GM12878 (cell line): ENCODE measurements around the gene CBX8. TPM values are rescaled to one million over a fixed set of nuclear protein-coding genes. Genes with fewer than 3 reads are reported as not detected.

ENCODE experiments used
- ATAC-seq: fragments of 200-7000 bp; cut with Tn5 transposase; 3 replicates; pipeline ENCODE4 v1.9.1; 2020; ENCODE audit warnings: mild to moderate bottlenecking, moderate library complexity
- BruUV-seq: library from RNA; stranded (reverse); fragments of 400-500 nt; replicated peaks from 2 replicates; lab custom pipeline; 2021; lab: Mats Ljungman, UMichigan
- CTCF ChIA-PET: fragments of 300-600 bp; sonication (Branson Sonifier 250); formaldehyde crosslinking; extraction: SDS; loops from one replicate; lab custom pipeline; 2021; ENCODE audit warnings: inconsistent platforms; lab: Yijun Ruan, JAX
- POLR2A ChIA-PET: fragments of 350-600 bp; formaldehyde crosslinking; extraction: SDS; loops from one replicate; lab custom pipeline; 2021; ENCODE audit warnings: inconsistent platforms; lab: Charles Lee
- RAD21 ChIA-PET: fragments of 300-600 bp; sonication (Branson Sonifier 250); formaldehyde crosslinking; loops from one replicate; lab custom pipeline; 2023; ENCODE audit warnings: antibody characterized with exemption; ENCODE audit not compliant: unreplicated experiment; lab: Charles Lee
- SMC1A ChIA-PET: fragments of 300-600 bp; sonication (Branson Sonifier 250); formaldehyde crosslinking; loops from one replicate; lab custom pipeline; 2023; ENCODE audit not compliant: unreplicated experiment, uncharacterized antibody; lab: Charles Lee
- DNase-seq: peaks from one replicate; pipeline ENCODE4 v3.0.0-alpha.2; 2011; ENCODE audit warnings: low read depth, low spot score
- FAIRE-seq: peaks from 3 replicates; lab custom pipeline; 2011; peaks lifted over from hg19 to GRCh38; lab: Jason Lieb, UNC
- H2AFZ ChIP-seq: 2 replicates; pipeline ENCODE4 v1.6.0; 2011; ENCODE audit warnings: low read depth, low read length, control low read depth; ENCODE audit not compliant: control insufficient read depth
- H3K27ac ChIP-seq: 2 replicates; pipeline ENCODE4 v1.5.1; 2011; ENCODE audit warnings: control low read depth; ENCODE audit not compliant: control insufficient read depth, insufficient read depth
- H3K27me3 ChIP-seq, 2 experiments: replicated peaks in 1 of 2; 2 replicates each; pipeline versions ENCODE4 v1.6.0 to v1.6.1; 2011; ENCODE audit warnings: low read length in 1 of 2; ENCODE audit not compliant: control insufficient read depth in 2 of 2, insufficient read depth in 2 of 2
- H3K36me3 ChIP-seq, 2 experiments: 2 replicates each; pipeline ENCODE4 v1.5.1; 2011; ENCODE audit warnings: low read length in 1 of 2; ENCODE audit not compliant: control insufficient read depth in 2 of 2, insufficient read depth in 2 of 2
- H3K4me1 ChIP-seq: 2 replicates; pipeline ENCODE4 v1.6.1; 2011; ENCODE audit warnings: mild to moderate bottlenecking, low read length, moderate library complexity, mixed read lengths; ENCODE audit not compliant: control insufficient read depth, insufficient read depth
- H3K4me2 ChIP-seq: 2 replicates; pipeline ENCODE4 v1.6.0; 2011; ENCODE audit warnings: control low read depth; ENCODE audit not compliant: control insufficient read depth, insufficient read depth
- H3K4me3 ChIP-seq: fragments of 200-600 bp; sonication (generic); 2 replicates; pipeline ENCODE4 v1.5.1; 2016
- H3K79me2 ChIP-seq: 2 replicates; pipeline ENCODE4 v1.6.0; 2011; ENCODE audit warnings: low read length; ENCODE audit not compliant: control insufficient read depth, insufficient read depth
- H3K9ac ChIP-seq: 2 replicates; pipeline ENCODE4 v1.8.0; 2011; ENCODE audit warnings: low read length, control low read depth, mixed read lengths; ENCODE audit not compliant: control insufficient read depth, insufficient read depth
- H3K9me3 ChIP-seq: replicated peaks from 3 replicates; pipeline ENCODE4 v1.5.1; 2011; ENCODE audit warnings: mild to moderate bottlenecking, low read length; ENCODE audit not compliant: control insufficient read depth, insufficient read depth
- H4K20me1 ChIP-seq: 2 replicates; pipeline ENCODE4 v1.6.0; 2011; ENCODE audit not compliant: control insufficient read depth, insufficient read depth
- ATF7 ChIP-seq: fragments of 450-650 bp; IDR thresholded peaks from 2 replicates; pipeline ENCODE4 v1.6.1; 2016; ENCODE audit warnings: low read depth, mild to moderate bottlenecking
- CEBPB ChIP-seq, 2 experiments: fragments of 150-350 bp in 1 of 2; IDR thresholded peaks; 2 replicates each; pipeline ENCODE4 v1.6.1; 2012 to 2014; ENCODE audit warnings: low read depth in 2 of 2, low read length in 2 of 2, borderline replicate concordance in 1 of 2, inconsistent platforms in 1 of 2
- CTCF ChIP-seq, 3 experiments: IDR thresholded peaks in 2 of 3; conservative IDR thresholded peaks in 1 of 3; 2 replicates each; pipeline ENCODE4 v1.5.1; 2011; ENCODE audit warnings: low read depth in 3 of 3, low read length in 3 of 3, mild to moderate bottlenecking in 3 of 3, control low read depth in 2 of 3, moderate library complexity in 2 of 3, inconsistent platforms in 1 of 3, mixed read lengths in 1 of 3; ENCODE audit not compliant: control insufficient read depth in 2 of 3, insufficient read depth in 1 of 3; ENCODE audit errors: extremely low read depth in 1 of 3
- ETV6 ChIP-seq, 2 experiments: fragments of 450-650 bp in 1 of 2; IDR thresholded peaks in 1 of 2; conservative IDR thresholded peaks in 1 of 2; 2 replicates each; pipeline ENCODE4 v1.6.1; 2014; ENCODE audit warnings: antibody characterized with exemption in 1 of 2, borderline replicate concordance in 1 of 2, low read depth in 1 of 2, mild to moderate bottlenecking in 1 of 2, moderate library complexity in 1 of 2
- TCF3 ChIP-seq: IDR thresholded peaks from 2 replicates; pipeline ENCODE4 v1.6.1; 2012; ENCODE audit warnings: low read depth, mild to moderate bottlenecking, low read length, borderline replicate concordance; ENCODE audit not compliant: insufficient read depth
- WGBS: methylation state at CpG from one replicate; pipeline ENCODE4 v1.1.6; 2016; ENCODE audit warnings: low lambda C conversion rate; ENCODE audit not compliant: insufficient replicate concordance, insufficient coverage; ENCODE audit errors: missing lambda C conversion rate; 5-methylcytosine and 5-hydroxymethylcytosine counted together
- in situ Hi-C: fragments of 300-500 bp; cut with MboI; formaldehyde crosslinking; loops from 9 replicates; pipeline ENCODE4 v1.14.3; 2018; ENCODE audit warnings: mixed read lengths
- intact Hi-C: fragments of 100-400 bp; cut with micrococcal nuclease; formaldehyde crosslinking; loops from one replicate; pipeline ENCODE4 v1.14.2; 2022; ENCODE audit not compliant: unreplicated experiment
- polyA plus RNA-seq, 11 experiments: library from polyadenylated mRNA; depleted of rRNA in 4 of 11; unstranded in 6 of 11; stranded (reverse) in 5 of 11; fragments of >200 nt; fragmentation: Nextera tagmentation in 4 of 11; fragmentation: Illumina TruSeq in 1 of 11; extraction: Ambion mirVana in 4 of 11; extraction: Trizol in 1 of 11; gene quantifications; 1 replicate in 1 of 11; 2 replicates in 10 of 11; pipeline versions ENCODE4 v1.2.1 to v1.2.3, GENCODE V29; 2011 to 2016; ENCODE audit warnings: inconsistent platforms in 2 of 11, missing spikeins in 2 of 11, low read depth in 1 of 11
- total RNA-seq, 4 experiments: library from RNA; depleted of rRNA in 3 of 4; stranded (reverse); fragments of >200 nt in 3 of 4; fragmentation: Illumina TruSeq in 1 of 4; extraction: Trizol in 1 of 4; gene quantifications; 2 replicates each; pipeline versions ENCODE4 v1.2.1 to v1.2.3, GENCODE V29; 2013 to 2021

The CBX8 gene
- total and polyA plus RNA-seq, 10 of the 15 experiments (the other 5 are each of a cell fraction or from before 2014, with no cell fraction given) = 0.03 to 6.7 (median 1.9) TPM

GRCh38 chr17:79840269-79840988 lies 43.6 kb upstream of the CBX8 start:
- H3K9me3 ChIP-seq = no peaks in the 10 kb centered on the region; the same call in 2 of the 3 replicates
- BruUV-seq = no TSS peak
- WGBS = 33% methylated on average over 58 of the region's 74 CpGs
- ATAC-seq (no peak), FAIRE-seq (no peak), DNase-seq (no peak)
- ChIA-PET RAD21 (interaction anchor here (0.9 to 2.5 kb wide), 3 partner anchors 15 to 130 kb away, joined by 3 to 11 read pairs (median 3); no protein-coding TSS in a partner anchor), SMC1A (interaction anchor here (1.6 kb wide), 1 partner anchor 13 kb away, joined by 3 read pairs; no protein-coding TSS in a partner anchor), CTCF (interaction anchor here (1.0 to 2.1 kb wide), 6 partner anchors 9 to 83 kb away, joined by 3 to 7 read pairs (median 4); no protein-coding TSS in a partner anchor), POLR2A (interaction anchor here (0.6 to 2.0 kb wide), 2 partner anchors 43 to 139 kb away, joined by 4 to 15 read pairs; partner anchors contain the start of gene CBX8)
- H3K79me2 ChIP-seq = peaks cover 22% of the 10 kb centered on the region
- no peak overlapping the region for H2AFZ ChIP-seq
- TF ChIP-seq TCF3 (no peak), ETV6 (conservative IDR thresholded peaks at IDR 0.05 in 1 of 2, IDR thresholded peaks at IDR 0.05 in 1 of 2; ENCODE audit: borderline replicate concordance in 1 of 2, low read depth in 1 of 2) (no peak), CEBPB (IDR thresholded peaks at IDR 0.05; ENCODE audit: borderline replicate concordance in 1 of 2, low read depth in 2 of 2, low read length in 2 of 2) (peak in 1 of 2 experiments; percentile 71; a peak in 1 of 4 replicates), CTCF (IDR thresholded peaks at IDR 0.05 in 2 of 3, conservative IDR thresholded peaks at IDR 0.05 in 1 of 3; ENCODE audit: control insufficient read depth in 2 of 3, extremely low read depth in 1 of 3, insufficient read depth in 1 of 3, low read depth in 3 of 3, low read length in 3 of 3) (no peak; a peak in 1 of 6 replicates), ATF7 (no peak)
- H3K9ac ChIP-seq = no peak overlapping the region
- H4K20me1 ChIP-seq = 0 out of 2 replicates have a peak, but pooled peaks cover 5% of the 10 kb centered on the region
- peak overlapping the region; percentile 87 for H3K4me2 ChIP-seq
- intact Hi-C loops = loop anchor here (10.0 kb wide), 1 partner anchor 134 kb away; no protein-coding TSS in a partner anchor
- H3K27ac ChIP-seq = no peak overlapping the region
- peak overlapping the region; percentile 63; the same call in 1 of the 2 replicates for H3K4me3 ChIP-seq
- in situ Hi-C loops = loop anchor here (5.0 kb wide), 1 partner anchor 33 kb away; no protein-coding TSS in a partner anchor
- H3K36me3 ChIP-seq = peaks cover 0 to under 1% of the 10 kb centered on the region in 2 experiments; a peak in 2 of 4 replicates
- H3K27me3 ChIP-seq = peaks cover 22 to 38% of the 10 kb centered on the region in 2 experiments
- peaks cover 21% of the 10 kb centered on the region for H3K4me1 ChIP-seq
